ENCODE data around the gene EFCAB8.

The EFCAB8 gene

GRCh38 chr20:33009214-33010132, 150.8 kb downstream of the EFCAB8 start:
- no peak for DNase-seq

GRCh38 chr20:33010133-33010504, 151.4 kb downstream of the EFCAB8 start:
- DNase-seq, result no peak

- no peak for DNase-seq
Observed at GRCh38 chr20:33010674-33011449, 152.1 kb downstream of the EFCAB8 start.

All from cortex of kidney (tissue), 1 donor.